Measurements from ENCODE around the gene ENPP6. TPM values are rescaled to one million over a fixed set of nuclear protein-coding genes. Genes with fewer than 3 reads are reported as not detected.

ENPP6 gene
- total RNA-seq, 4 donors from 2014 or later = 0.47 to 1.7 (median 1.2) TPM

- Histone ChIP-seq H3K4me3 (no peak overlapping the region), H3K27ac (no peak overlapping the region), H3K9me3 (no peaks in the 10 kb centered on the region), H3K4me1 (no peaks in the 10 kb centered on the region), H3K36me3 (no peaks in the 10 kb centered on the region), H3K27me3 (peaks cover 16% of the 10 kb centered on the region)
- TF ChIP-seq POLR2AphosphoS5 (IDR thresholded peaks at IDR 0.05) (no peak), POLR2A (IDR thresholded peaks at IDR 0.05) (no peak), EP300 (IDR thresholded peaks at IDR 0.05) (no peak), CTCF (IDR thresholded peaks at IDR 0.05) (no peak)
- WGBS, 2 donors (ENCODE audit: low coverage in 1 of 2) = 67% methylated on average over 1 of the region's 1 CpG; no CpG with 5 or more reads in 1 of the 2 donors
- ATAC-seq = no peak
Measured at GRCh38 chr4:184232202-184232601, 14.5 kb upstream of the ENPP6 start.

- no peaks in the 10 kb centered on the region for H3K9me3 ChIP-seq
- H3K27ac ChIP-seq = no peak overlapping the region
- 83 to 90% methylated on average over 1 to 2 of the region's 2 CpGs for WGBS, 2 donors (ENCODE audit: low coverage in 1 of 2)
- ATAC-seq = no peak
- H3K4me3 ChIP-seq = no peak overlapping the region
- no peaks in the 10 kb centered on the region for H3K36me3 ChIP-seq
- H3K27me3 ChIP-seq = peaks cover 17% of the 10 kb centered on the region
- no peaks in the 10 kb centered on the region for H3K4me1 ChIP-seq
- TF ChIP-seq CTCF (IDR thresholded peaks at IDR 0.05) = no peak
- no peak for TF ChIP-seq EP300 (IDR thresholded peaks at IDR 0.05)
- no peak for TF ChIP-seq POLR2AphosphoS5 (IDR thresholded peaks at IDR 0.05)
- TF ChIP-seq POLR2A (IDR thresholded peaks at IDR 0.05) = no peak
Measured at GRCh38 chr4:184231573-184231972, 13.9 kb upstream of the ENPP6 start.

GRCh38 chr4:184228056-184228705 lies 10.5 kb upstream of the ENPP6 start:
- peaks cover 17% of the 10 kb centered on the region for H3K27me3 ChIP-seq
- H3K4me1 ChIP-seq = no peaks in the 10 kb centered on the region
- 81 to 88% methylated on average over 5 to 7 of the region's 7 CpGs for WGBS, 2 donors (ENCODE audit: low coverage in 1 of 2)
- H3K4me3 ChIP-seq = no peak overlapping the region
- TF ChIP-seq POLR2AphosphoS5 (IDR thresholded peaks at IDR 0.05) = no peak
- TF ChIP-seq POLR2A (IDR thresholded peaks at IDR 0.05) = no peak
- no peak for TF ChIP-seq EP300 (IDR thresholded peaks at IDR 0.05)
- TF ChIP-seq CTCF (IDR thresholded peaks at IDR 0.05) = no peak
- ATAC-seq = no peak
- H3K27ac ChIP-seq = no peak overlapping the region
- no peaks in the 10 kb centered on the region for H3K36me3 ChIP-seq
- no peaks in the 10 kb centered on the region for H3K9me3 ChIP-seq

GRCh38 chr4:184216515-184216914 lies 1.2 kb downstream of the ENPP6 start:
- no peak overlapping the region for H3K27ac ChIP-seq
- no peaks in the 10 kb centered on the region for H3K4me1 ChIP-seq
- no peaks in the 10 kb centered on the region for H3K36me3 ChIP-seq
- H3K27me3 ChIP-seq = peaks cover 7% of the 10 kb centered on the region
- no peak for TF ChIP-seq POLR2AphosphoS5 (IDR thresholded peaks at IDR 0.05)
- no peak for TF ChIP-seq POLR2A (IDR thresholded peaks at IDR 0.05)
- TF ChIP-seq EP300 (IDR thresholded peaks at IDR 0.05) = no peak
- TF ChIP-seq CTCF (IDR thresholded peaks at IDR 0.05) = no peak
- 61 to 63% methylated on average over 7 of the region's 8 CpGs for WGBS, 2 donors (ENCODE audit: low coverage in 1 of 2)
- no peak for ATAC-seq
- no peak overlapping the region for H3K4me3 ChIP-seq
- H3K9me3 ChIP-seq = no peaks in the 10 kb centered on the region

GRCh38 chr4:184215709-184216328 lies 1.9 kb downstream of the ENPP6 start:
- Histone ChIP-seq H3K36me3 (no peaks in the 10 kb centered on the region), H3K4me3 (no peak overlapping the region), H3K27me3 (peaks cover 4% of the 10 kb centered on the region), H3K27ac (no peak overlapping the region), H3K9me3 (no peaks in the 10 kb centered on the region), H3K4me1 (no peaks in the 10 kb centered on the region)
- no peak for TF ChIP-seq EP300 (IDR thresholded peaks at IDR 0.05)
- no peak for TF ChIP-seq POLR2A (IDR thresholded peaks at IDR 0.05)
- TF ChIP-seq CTCF (IDR thresholded peaks at IDR 0.05) = no peak
- no peak for TF ChIP-seq POLR2AphosphoS5 (IDR thresholded peaks at IDR 0.05)
- no peak for ATAC-seq
- 34 to 66% methylated on average over 2 to 4 of the region's 10 CpGs for WGBS, 2 donors (ENCODE audit: low coverage in 1 of 2)
